ENCODE results near the gene MYBPC3.
"Not testable (repeated sequence)": the region's sequence is repeated elsewhere in the genome, so short reads cannot be mapped to it uniquely, and the experiment has no call there.

- TF ChIP-seq CTCF (conservative IDR thresholded peaks at IDR 0.05 in 1 of 2, IDR thresholded peaks at IDR 0.05 in 1 of 2; ENCODE audit: low read depth in 1 of 2, low read length in 2 of 2); EZH2 (IDR thresholded peaks at IDR 0.05; ENCODE audit: low read length, missing control alignments): not testable (repeated sequence)
Observed at GRCh38 chr11:47316501-47316900, 36.0 kb downstream of the MYBPC3 start.
